ENCODE data around the gene ALB. TPM values are rescaled to one million over a fixed set of nuclear protein-coding genes. Genes with fewer than 3 reads are reported as not detected.
"Not testable (repeated sequence)": the region's sequence is repeated elsewhere in the genome, so short reads cannot be mapped to it uniquely, and the experiment has no call there.

ALB gene
- total RNA-seq (not detected in 2 replicates), polyA plus RNA-seq (0.23 and 0.24 TPM in 2 replicates), polyA minus RNA-seq (not detected in 2 replicates)
- 0.09 TPM for total RNA-seq (2013)

DNA sequence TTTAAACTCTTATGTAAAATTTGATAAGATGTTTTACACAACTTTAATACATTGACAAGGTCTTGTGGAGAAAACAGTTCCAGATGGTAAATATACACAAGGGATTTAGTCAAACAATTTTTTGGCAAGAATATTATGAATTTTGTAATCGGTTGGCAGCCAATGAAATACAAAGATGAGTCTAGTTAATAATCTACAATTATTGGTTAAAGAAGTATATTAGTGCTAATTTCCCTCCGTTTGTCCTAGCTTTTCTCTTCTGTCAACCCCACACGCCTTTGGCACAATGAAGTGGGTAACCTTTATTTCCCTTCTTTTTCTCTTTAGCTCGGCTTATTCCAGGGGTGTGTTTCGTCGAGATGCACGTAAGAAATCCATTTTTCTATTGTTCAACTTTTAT is at the start of gene ALB:
TSS of gene ALB (plus strand) at position 246 of the 400 bp plus-strand sequence. CDS start at position 287, 41 bp downstream.
- ATAC-seq (ENCODE audit: low read depth) = no peak
- ChIA-PET POLR2A (no interaction called here), CTCF (no interaction called here)
- no peaks in the 10 kb centered on the region for H3K79me2 ChIP-seq (ENCODE audit: control insufficient read depth, insufficient read depth, low read length)
- no peak within 1 kb of the TSS for H3K27ac ChIP-seq (ENCODE audit: low read length in 2 of 2)
- H3K27ac Mint-ChIP-seq = no peak within 1 kb of the TSS
- DNase-seq = no peak
- no peaks in the 10 kb centered on the region for H3K4me1 Mint-ChIP-seq
- WGBS (ENCODE audit: insufficient coverage) = no CpG with 5 or more reads among the region's 7 CpGs
- intact Hi-C loops (cut with micrococcal nuclease) = no loop called here
- no peak within 1 kb of the TSS for H2AFZ ChIP-seq (ENCODE audit: insufficient read depth, low read depth, low read length, poor library complexity, severe bottlenecking)
- H3K4me3 ChIP-seq (ENCODE audit: control extremely low read depth in 1 of 5, extremely low read depth in 1 of 5, insufficient read depth in 1 of 5, low read depth in 2 of 5, low read length in 4 of 5) = no peak within 1 kb of the TSS
- H4K20me1 ChIP-seq (ENCODE audit: control insufficient read depth, insufficient read depth, low read length, poor library complexity, severe bottlenecking) = no peaks in the 10 kb centered on the region
- no peaks in the 10 kb centered on the region for H3K27me3 ChIP-seq (replicated peaks in 1 of 4; ENCODE audit: control extremely low read depth in 1 of 4, control insufficient read depth in 3 of 4, insufficient read depth in 4 of 4, low read length in 3 of 4)
- H3K9me3 Mint-ChIP-seq (ENCODE audit: insufficient read depth) = no peaks in the 10 kb centered on the region
- no peaks in the 10 kb centered on the region for H3K9me3 ChIP-seq (ENCODE audit: control extremely low read depth in 1 of 3, control insufficient read depth in 2 of 3, insufficient read depth in 1 of 3, low read length in 2 of 3)
- peaks cover 2% of the 10 kb centered on the region for H3K27me3 Mint-ChIP-seq
- no peaks in the 10 kb centered on the region for H3K36me3 ChIP-seq (replicated peaks in 1 of 2; ENCODE audit: control extremely low read depth in 1 of 2, control insufficient read depth in 1 of 2, extremely low read depth in 1 of 2, insufficient read depth in 2 of 2, low read length in 1 of 2)
- no peaks in the 10 kb centered on the region for H3K4me1 ChIP-seq (ENCODE audit: control insufficient read depth in 2 of 2, insufficient read depth in 2 of 2, low read length in 2 of 2)
- TF ChIP-seq, protein P1, sequence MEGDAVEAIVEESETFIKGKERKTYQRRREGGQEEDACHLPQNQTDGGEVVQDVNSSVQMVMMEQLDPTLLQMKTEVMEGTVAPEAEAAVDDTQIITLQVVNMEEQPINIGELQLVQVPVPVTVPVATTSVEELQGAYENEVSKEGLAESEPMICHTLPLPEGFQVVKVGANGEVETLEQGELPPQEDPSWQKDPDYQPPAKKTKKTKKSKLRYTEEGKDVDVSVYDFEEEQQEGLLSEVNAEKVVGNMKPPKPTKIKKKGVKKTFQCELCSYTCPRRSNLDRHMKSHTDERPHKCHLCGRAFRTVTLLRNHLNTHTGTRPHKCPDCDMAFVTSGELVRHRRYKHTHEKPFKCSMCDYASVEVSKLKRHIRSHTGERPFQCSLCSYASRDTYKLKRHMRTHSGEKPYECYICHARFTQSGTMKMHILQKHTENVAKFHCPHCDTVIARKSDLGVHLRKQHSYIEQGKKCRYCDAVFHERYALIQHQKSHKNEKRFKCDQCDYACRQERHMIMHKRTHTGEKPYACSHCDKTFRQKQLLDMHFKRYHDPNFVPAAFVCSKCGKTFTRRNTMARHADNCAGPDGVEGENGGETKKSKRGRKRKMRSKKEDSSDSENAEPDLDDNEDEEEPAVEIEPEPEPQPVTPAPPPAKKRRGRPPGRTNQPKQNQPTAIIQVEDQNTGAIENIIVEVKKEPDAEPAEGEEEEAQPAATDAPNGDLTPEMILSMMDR (IDR thresholded peaks at IDR 0.05) = no peak
- no peak for TF ChIP-seq EZH2 (IDR thresholded peaks at IDR 0.05; ENCODE audit: borderline replicate concordance, insufficient read depth, low read depth, low read length, poor library complexity, severe bottlenecking)
- H3K4me3 Mint-ChIP-seq = no peak within 1 kb of the TSS
- H3K4me2 ChIP-seq (replicated peaks; ENCODE audit: low read depth, low read length, poor library complexity, severe bottlenecking) = no peak within 1 kb of the TSS
- H3K9ac ChIP-seq (ENCODE audit: low read length) = no peak within 1 kb of the TSS

DNA sequence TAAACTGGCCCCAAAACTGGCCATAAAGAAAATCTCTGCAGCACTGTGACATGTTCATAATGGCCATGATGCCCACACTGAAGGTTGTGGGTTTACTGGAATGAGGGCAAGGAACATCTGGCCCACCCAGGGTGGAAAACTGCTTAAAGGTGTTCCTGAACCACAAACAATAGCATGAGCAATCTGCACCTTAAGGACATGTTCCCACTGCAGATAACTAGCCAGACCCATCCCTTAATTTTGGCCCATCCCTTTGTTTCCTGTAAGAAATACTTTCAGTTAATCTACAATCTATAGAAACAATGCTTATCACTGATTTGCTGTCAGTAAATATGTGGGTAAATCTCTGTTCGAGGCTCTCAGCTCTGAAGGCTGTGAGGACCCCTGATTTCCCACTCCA is 46.9 kb upstream of the ALB start:
- H3K9me3 Mint-ChIP-seq (ENCODE audit: insufficient read depth); H3K9ac ChIP-seq (ENCODE audit: low read length); H4K20me1 ChIP-seq (ENCODE audit: control insufficient read depth, insufficient read depth, low read length, poor library complexity, severe bottlenecking); H3K4me3 Mint-ChIP-seq; H3K4me1 Mint-ChIP-seq; H3K27me3 ChIP-seq (replicated peaks in 1 of 4; ENCODE audit: control extremely low read depth in 1 of 4, control insufficient read depth in 3 of 4, insufficient read depth in 4 of 4, low read length in 3 of 4); H3K4me2 ChIP-seq (replicated peaks; ENCODE audit: low read depth, low read length, poor library complexity, severe bottlenecking); H3K79me2 ChIP-seq (ENCODE audit: control insufficient read depth, insufficient read depth, low read length); H3K4me3 ChIP-seq (ENCODE audit: control extremely low read depth in 1 of 5, extremely low read depth in 1 of 5, insufficient read depth in 1 of 5, low read depth in 2 of 5, low read length in 4 of 5); H3K9me3 ChIP-seq (ENCODE audit: control extremely low read depth in 1 of 3, control insufficient read depth in 2 of 3, insufficient read depth in 1 of 3, low read length in 2 of 3); H3K27ac ChIP-seq (ENCODE audit: low read length in 2 of 2); H3K4me1 ChIP-seq (ENCODE audit: control insufficient read depth in 2 of 2, insufficient read depth in 2 of 2, low read length in 2 of 2); ATAC-seq (ENCODE audit: low read depth); H3K36me3 ChIP-seq (replicated peaks in 1 of 2; ENCODE audit: control extremely low read depth in 1 of 2, control insufficient read depth in 1 of 2, extremely low read depth in 1 of 2, insufficient read depth in 2 of 2, low read length in 1 of 2); intact Hi-C loops (cut with micrococcal nuclease); CTCF ChIA-PET; H2AFZ ChIP-seq (ENCODE audit: insufficient read depth, low read depth, low read length, poor library complexity, severe bottlenecking); H3K27ac Mint-ChIP-seq; POLR2A ChIA-PET; DNase-seq: not testable (repeated sequence)
- peaks cover 18% of the 10 kb centered on the region for H3K27me3 Mint-ChIP-seq
- WGBS (ENCODE audit: insufficient coverage) = no CpG with 5 or more reads among the region's 1 CpG

DNA sequence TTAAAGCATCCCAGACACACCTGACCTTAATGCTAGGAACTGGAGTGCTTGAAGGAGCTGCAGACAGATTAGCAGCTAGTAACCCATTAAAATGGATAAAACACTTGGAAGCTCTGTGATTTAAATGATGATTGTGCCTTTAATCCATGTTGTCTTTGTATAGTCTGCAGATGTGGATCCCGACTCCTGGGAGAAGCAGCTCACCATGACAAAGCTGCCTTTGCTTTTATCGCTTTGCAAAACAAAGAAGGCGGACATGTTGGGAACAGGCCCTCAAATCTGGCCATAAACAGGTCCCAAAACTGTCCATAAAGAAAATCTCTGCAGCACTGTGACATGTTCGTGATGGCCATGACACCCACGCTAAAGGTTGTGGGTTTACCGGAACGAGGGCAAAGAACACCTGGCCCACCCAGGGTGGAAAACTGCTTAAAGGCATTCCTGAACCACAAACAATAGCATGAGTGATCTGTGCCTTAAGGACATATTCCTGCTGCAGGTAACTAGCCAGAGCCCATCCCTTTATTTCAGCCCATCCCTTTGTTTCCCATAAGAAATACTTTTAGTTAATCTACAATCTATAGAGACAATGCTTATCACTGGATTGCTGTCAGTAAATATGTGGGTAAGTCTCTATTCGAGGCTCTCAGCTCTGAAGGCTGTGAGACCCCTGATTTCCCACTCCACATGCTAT is 34.4 kb upstream of the ALB start:
- intact Hi-C loops (cut with micrococcal nuclease); H3K9me3 ChIP-seq (ENCODE audit: control extremely low read depth in 1 of 3, control insufficient read depth in 2 of 3, insufficient read depth in 1 of 3, low read length in 2 of 3); ATAC-seq (ENCODE audit: low read depth): not testable (repeated sequence)

More for the DNA sequence above, 34.4 kb upstream of the ALB start:
- CTCF ChIA-PET; H3K79me2 ChIP-seq (ENCODE audit: control insufficient read depth, insufficient read depth, low read length); H3K27ac ChIP-seq (ENCODE audit: low read length in 2 of 2); H3K4me3 ChIP-seq (ENCODE audit: control extremely low read depth in 1 of 5, extremely low read depth in 1 of 5, insufficient read depth in 1 of 5, low read depth in 2 of 5, low read length in 4 of 5); H3K36me3 ChIP-seq (replicated peaks in 1 of 2; ENCODE audit: control extremely low read depth in 1 of 2, control insufficient read depth in 1 of 2, extremely low read depth in 1 of 2, insufficient read depth in 2 of 2, low read length in 1 of 2); H4K20me1 ChIP-seq (ENCODE audit: control insufficient read depth, insufficient read depth, low read length, poor library complexity, severe bottlenecking); H3K4me3 Mint-ChIP-seq; H3K9me3 Mint-ChIP-seq (ENCODE audit: insufficient read depth); H3K27me3 Mint-ChIP-seq; H2AFZ ChIP-seq (ENCODE audit: insufficient read depth, low read depth, low read length, poor library complexity, severe bottlenecking); H3K27ac Mint-ChIP-seq; H3K9ac ChIP-seq (ENCODE audit: low read length); H3K4me1 ChIP-seq (ENCODE audit: control insufficient read depth in 2 of 2, insufficient read depth in 2 of 2, low read length in 2 of 2); DNase-seq; H3K4me1 Mint-ChIP-seq; POLR2A ChIA-PET; H3K4me2 ChIP-seq (replicated peaks; ENCODE audit: low read depth, low read length, poor library complexity, severe bottlenecking); H3K27me3 ChIP-seq (replicated peaks in 1 of 4; ENCODE audit: control extremely low read depth in 1 of 4, control insufficient read depth in 3 of 4, insufficient read depth in 4 of 4, low read length in 3 of 4): not testable (repeated sequence)
- WGBS (ENCODE audit: insufficient coverage) = 99% methylated on average over 7 of the region's 8 CpGs
